ENCODE data around the gene SPSB2. TPM values are rescaled to one million over a fixed set of nuclear protein-coding genes. Genes with fewer than 3 reads are reported as not detected.
A peak's percentile ranks its signal among the peaks of the same experiment; 100 is the strongest.

Gene SPSB2
- total RNA-seq, 1 donor from 2014 or later: 2.8 TPM

DNA sequence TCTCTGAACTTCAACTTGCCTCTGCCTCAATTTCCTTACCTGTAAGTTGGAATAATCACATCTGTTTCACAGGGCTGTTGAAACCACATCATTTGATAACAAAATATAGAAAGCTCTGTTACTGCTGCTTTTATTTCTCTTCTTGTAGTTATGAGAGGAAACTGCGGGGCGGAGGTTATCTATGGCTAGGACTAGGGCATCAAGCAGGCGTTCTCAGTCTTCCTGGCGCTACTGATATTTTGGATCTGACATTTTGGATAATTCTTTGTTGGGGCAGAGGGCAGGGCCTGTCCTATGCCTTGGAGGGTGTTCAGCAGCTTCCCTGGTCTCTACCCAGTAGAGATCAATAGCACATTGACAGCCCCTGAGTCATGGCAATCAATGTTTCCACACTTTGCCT is 41.0 kb downstream of the SPSB2 start:
- DNase-seq: no peak

DNA sequence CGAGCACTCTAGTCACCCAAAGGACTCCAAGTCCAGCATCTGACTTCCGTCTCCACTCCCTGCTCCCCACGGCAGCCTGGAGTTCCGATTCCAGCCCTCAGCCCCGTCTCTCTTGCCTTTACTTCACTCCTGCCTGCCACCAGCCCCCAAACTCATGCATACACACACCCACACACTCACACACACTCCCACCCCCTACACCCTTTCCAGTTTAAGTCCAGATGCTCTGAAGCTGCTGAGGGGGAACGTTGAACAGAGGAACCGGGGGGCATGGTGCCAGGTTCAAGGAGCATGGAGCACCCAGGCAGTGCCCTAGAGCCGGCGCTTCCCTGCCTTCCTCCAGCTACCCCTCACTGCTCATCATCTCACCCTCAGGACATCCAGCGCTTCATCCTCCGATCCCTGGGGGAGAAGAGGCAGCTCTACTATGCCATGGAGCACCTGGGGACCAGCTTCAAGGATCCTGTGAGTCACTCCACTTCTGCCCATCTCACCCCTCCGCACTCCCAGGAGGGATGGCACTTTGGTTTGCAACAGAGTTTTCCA is 41.6 kb downstream of the SPSB2 start:
- no peak for DNase-seq

DNA sequence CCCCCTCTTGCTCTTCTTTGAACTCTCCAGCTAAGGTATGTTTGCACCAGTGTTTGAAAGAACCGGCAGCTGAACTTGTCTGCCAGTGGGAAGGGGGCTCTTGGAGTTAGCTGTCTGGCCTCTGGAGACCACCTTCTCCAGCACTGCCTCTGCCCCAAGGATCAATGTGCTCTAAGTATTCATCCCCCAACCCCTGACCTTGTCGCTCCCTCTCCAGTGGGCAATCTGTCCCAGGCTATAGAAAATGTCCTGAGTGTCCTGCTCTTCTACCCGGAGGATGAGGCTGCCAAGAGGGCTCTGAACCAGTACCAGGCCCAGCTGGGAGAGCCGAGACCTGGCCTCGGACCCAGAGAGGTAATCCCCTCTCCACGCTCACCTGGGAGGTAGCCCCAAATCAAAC is 42.1 kb downstream of the SPSB2 start:
- DNase-seq: no peak

DNA sequence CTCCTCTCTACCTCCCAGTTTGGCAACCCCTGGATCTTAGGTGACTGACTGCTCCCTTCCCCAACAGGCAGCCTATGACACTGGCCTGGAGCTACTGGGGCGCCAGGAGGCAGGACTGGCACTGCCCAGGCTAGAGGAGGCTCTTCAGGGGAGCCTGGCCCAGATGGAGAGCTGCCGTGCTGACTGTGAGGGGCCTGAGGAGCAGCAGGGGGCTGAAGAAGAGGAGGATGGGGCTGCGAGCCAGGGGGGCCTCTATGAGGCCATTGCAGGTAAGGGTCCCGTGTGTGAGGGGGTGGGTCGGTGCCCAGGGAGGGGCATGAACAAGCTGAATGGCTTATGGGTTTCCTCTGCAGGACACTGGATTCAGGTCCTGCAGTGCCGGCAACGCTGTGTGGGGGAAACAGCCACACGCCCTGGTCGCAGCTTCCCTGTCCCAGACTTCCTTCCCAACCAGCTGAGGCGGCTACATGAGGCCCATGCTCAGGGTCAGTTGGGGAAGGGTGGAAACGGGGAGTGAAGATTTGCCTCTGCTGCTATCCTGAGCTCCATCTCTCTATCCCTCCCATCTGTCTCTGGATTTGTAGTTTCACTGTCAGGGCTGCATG is 42.7 kb downstream of the SPSB2 start:
- DNase-seq: no peak

DNA sequence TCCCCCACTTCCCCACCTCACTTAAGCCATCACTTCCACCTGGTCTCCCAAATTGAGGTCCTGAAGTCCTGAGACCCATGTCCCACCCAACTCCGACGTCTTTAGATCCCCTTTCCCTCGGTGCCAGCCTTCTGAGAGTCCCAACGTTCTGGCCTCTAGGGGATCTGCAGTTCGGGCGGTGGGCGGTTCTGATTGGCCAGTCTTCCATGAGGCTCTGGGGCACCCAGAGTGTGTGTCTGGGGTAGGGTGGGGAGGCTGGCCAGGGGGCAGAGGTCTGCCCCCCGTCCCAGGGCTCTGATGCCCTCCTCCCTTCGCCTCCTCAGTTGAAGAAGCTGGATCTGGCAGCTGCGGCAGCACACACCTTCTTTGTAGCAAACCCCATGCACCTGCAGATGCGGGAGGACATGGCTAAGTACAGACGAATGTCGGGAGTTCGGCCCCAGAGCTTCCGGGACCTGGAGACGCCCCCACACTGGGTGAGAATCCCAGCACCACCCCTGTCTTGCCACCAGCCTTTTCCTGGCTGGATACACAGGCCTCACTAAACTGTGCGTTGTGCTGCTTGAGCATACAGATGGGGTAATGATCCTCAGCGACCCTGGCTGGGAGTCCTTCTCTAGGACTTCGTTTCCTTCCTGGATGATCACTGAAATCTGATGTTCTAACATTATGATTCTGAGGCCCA is 43.4 kb downstream of the SPSB2 start:
- no peak for DNase-seq

DNA sequence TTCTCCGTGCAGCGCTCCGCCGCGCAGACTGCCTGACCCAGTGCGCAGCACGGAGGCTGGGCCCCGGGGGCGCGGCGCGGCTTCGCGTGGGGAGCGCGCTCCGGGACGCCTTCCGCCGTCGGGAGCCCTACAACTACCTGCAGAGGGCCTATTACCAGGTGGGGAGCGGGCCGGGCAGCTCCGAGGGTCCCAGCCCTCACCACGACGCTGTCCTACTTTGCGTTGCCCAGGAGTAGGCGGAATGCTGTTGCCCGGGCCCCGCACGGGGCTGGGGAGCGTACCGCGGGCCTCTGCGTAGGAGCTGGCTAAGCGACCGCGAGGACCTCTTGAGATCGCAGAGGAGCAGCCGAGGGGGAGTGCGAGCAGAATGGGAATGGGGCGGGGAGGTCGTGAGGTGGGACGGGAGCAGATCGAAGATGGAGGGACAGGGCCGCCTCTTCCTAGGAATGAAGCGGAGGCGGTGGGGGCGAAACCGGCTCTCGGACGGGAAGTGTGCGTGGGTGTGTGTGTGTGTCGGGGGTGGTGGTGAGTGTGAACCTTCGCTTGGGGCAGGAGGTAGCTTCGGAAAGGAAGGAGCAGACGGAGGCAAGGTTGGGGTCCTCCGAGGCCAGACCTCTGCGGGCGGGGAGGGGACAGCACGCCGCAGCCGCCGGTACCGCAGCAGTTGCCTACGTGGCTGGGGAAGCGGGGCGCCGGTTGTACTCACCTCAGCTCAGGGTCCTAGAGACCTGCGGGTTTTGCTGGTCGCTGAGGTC is 44.1 kb downstream of the SPSB2 start:
- no peak for DNase-seq

DNA sequence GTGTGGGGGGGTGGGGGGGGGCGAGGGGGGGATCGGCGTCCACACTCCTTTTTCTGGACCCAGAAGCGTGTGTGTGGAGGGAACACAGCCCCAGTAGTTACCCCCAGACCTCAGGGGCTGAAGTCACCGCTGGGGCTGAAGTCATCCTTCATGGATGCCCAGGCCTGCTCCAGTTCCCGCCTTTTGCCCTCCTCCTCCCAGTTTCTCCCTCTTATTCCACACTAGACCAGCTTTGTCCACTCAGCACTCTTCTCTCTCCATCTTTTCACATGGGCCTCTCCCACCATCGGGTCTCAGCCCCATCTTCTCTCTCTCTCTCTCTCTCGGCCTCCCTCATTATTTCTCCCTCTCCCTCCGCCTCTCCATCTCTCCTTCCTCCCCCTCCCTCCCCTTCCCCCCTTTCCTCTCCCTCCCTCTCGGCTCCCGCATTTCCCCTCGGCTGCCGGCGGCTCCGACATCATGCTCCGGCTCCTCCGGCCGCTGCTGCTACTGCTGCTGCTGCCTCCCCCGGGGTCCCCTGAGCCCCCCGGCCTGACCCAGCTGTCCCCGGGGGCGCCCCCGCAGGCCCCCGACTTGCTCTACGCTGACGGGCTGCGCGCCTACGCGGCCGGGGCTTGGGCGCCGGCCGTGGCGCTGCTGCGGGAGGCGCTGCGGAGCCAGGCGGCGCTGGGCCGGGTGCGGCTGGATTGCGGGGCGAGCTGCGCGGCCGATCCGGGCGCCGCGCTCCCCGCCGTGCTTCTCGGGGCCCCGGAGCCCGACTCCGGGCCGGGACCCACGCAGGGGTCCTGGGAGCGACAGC is 44.9 kb downstream of the SPSB2 start, which contains the start of gene P3H3:
P3H3 (plus strand) TSS at position 426 of the 799 bp plus-strand sequence; CDS start at position 460, 34 bp downstream.
- peak; percentile 41 for DNase-seq

DNA sequence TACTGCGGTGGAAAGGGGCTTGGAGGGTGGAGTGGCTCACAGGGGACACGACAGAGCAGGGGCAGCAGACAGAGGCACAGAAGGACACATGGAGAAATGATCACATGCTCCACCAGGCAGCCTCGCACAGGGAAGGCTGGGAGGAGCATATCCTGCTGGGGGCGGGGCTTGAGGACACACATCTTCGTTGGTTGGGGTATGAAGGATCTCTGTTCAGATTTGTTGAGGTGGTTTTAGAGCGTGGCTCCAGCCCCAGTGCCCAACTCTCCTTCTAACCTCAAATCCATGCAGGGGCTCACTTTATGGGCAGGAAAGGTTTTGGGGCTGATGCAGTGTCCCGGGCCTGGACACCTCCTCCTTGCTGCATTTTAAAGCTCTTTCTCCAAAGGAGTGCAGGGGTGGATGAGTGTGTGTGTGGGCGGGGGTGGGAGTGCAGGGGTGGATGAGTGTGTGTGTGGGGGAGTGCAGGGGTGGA is 45.6 kb downstream of the SPSB2 start:
- DNase-seq: peak; percentile 63

DNA sequence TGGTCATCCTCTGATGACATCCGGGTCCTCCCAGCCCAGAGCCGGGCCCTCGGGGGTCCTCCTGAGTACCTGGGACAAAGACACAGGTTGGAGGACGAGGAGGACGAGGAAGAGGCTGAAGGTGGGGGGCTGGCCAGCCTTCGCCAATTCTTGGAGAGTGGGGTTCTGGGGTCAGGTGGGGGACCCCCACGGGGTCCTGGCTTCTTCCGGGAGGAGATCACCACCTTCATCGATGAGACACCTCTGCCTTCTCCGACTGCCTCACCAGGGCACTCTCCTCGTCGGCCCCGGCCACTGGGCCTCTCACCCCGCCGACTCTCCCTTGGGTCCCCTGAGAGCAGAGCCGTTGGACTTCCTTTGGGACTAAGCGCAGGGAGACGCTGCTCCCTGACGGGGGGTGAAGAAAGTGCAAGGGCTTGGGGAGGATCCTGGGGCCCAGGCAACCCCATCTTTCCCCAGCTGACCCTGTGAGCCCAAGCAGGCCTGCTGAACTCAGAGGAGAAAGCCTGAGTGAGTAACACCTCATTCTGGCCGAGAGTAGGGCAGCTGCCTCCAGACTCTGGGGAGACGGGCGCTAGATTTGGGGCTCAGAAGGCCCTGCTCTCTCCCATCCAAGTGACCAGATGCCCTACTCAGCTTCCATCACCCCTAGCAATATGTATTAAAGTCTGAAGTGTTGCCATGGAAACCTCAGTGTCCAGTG is 46.2 kb downstream of the SPSB2 start:
- no peak for DNase-seq

DNA sequence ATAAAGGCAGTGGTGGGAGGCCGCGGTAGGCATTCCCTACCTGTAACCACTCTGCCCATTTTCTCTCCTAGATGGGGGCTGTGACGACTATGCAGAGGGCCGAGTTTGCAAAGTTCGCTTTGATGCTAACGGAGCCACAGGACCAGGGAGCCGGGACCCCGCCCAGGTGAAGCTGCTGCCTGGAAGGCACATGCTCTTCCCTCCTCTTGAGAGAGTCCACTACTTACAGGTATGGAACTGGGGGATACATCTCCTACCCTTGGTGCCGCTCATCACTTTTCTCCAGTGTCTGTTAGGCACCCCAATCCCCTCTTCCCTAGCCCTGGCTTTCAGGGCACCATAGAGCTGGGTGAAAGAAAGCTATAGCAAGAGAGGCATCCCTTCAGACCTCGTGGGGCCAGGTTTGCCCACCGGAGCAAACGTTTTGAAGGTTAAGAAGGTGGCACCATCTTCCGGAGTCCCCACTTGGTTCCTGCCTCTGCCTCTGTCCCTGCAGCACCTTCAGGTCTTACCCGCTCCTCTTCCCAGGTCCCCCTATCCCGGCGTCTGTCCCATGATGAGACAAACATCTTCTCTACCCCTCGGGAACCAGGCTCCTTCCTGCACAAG is 46.9 kb downstream of the SPSB2 start:
- DNase-seq: no peak

DNA sequence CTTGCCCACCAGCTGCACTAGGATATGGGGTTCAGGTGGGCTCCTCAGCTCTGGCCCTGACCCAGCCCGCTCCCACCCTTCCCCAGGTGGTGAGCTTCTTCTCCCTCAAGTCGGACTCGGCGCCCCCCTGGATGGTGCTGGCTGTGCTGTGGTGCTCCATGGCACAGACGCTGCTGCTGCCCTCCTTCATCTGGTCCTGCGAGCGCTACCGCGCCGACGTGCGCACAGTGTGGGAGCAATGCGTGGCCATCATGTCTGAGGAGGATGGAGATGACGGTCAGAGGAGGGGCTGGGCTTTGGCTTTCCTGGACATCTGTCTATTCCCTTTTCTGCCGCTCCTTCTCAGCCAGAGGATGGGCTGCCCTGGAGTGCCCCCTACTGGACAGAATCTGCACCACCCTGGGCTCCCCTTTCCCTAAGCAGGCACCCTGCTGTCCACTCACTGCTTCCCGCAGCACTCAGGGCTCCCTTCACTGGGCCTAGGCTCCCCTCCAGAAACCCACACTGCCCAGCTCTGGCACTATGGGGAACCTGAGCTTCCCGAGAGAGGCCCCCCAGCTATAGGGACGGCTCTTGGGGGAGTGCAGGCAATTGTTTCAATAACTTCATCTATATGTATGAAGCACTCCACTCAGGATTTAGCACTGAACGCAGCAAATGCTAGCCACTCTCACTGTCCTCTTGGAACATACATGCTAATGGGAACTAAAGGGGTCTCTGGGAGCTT is 47.5 kb downstream of the SPSB2 start:
- peak; percentile 82 for DNase-seq

DNA sequence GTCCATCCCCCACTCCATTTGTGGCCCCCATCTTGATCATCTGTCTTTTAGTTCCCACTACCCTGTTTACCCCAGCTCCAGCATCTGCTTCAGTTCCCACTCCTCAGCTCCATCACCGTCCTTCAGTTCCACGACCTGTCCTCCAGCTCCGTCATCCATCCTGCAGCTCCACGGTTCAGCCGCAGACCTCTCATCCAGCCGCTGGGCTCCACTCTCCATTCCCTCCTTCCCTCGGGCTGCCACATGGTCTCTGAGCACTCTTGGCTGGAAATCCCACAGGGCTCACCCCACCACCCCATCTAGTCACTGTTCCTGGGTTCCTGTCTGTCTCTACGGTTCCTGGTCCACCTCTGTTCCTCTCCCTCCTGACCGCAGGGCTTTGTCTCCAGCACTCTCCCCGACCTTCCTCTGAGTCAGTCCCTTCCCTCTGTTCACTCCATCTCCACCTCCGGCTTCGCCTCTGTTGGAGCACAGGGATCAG is 48.2 kb downstream of the SPSB2 start:
- no peak for DNase-seq

DNA sequence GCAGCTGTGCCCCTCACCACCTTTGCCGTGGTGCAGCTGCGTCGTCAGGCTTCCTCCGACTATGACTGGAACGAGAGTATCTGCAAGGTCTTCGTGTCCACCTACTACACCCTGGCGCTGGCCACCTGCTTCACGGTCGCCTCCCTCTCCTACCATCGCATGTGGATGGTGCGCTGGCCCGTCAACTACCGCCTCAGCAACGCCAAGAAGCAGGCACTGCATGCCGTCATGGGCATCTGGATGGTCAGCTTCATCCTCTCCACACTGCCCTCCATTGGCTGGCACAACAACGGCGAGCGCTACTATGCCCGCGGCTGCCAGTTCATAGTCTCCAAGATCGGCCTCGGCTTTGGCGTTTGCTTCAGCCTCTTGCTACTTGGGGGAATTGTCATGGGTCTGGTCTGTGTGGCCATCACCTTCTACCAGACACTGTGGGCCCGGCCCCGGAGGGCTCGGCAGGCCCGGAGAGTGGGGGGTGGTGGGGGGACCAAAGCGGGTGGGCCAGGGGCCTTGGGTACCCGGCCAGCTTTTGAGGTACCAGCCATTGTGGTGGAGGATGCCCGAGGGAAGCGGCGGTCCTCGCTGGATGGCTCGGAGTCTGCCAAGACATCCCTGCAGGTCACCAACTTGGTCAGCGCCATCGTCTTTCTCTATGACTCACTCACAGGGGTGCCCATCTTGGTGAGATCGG is 48.9 kb downstream of the SPSB2 start:
- DNase-seq: peak; percentile 44

DNA sequence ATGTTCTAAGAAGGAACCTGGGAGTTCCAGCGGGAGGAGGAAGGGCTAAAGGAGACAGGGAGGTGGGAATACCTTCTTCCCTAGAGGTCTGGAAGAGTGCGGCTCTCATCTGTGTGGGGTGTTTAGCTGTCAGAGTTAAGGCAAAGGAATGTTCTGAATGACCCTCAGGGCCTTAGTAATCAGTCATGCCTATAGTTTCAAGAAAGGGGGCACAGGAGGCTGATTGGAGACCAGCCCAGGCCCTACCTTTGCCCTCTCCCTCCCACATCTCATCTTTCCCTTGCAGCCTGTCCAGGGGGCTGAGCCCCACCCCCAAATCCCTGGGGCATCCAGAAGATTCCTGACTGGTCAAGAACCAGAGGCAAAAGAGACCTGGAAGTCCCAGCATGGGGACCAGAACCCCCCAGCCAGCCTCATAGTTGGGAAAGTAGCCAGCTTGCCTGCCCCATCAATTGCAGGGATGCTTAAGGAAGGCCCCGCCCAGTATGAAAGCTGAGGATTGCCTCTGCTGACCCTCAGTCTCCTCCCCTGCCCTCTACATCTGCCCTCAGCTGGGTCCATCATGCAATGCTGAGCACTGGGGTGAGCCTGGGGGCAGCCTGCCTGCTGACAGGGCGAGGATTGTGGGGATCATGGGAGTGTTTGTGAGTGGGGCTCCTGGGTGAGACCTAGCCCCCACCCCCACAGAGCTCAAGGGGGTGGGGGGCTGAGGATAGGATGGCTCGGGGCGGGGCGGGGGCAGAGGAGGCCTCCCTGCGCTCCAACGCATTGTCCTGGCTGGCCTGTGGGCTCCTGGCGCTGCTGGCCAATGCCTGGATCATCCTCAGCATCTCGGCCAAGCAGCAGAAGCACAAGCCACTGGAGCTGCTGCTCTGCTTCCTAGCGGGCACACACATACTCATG is 49.7 kb downstream of the SPSB2 start:
- DNase-seq: no peak

DNA sequence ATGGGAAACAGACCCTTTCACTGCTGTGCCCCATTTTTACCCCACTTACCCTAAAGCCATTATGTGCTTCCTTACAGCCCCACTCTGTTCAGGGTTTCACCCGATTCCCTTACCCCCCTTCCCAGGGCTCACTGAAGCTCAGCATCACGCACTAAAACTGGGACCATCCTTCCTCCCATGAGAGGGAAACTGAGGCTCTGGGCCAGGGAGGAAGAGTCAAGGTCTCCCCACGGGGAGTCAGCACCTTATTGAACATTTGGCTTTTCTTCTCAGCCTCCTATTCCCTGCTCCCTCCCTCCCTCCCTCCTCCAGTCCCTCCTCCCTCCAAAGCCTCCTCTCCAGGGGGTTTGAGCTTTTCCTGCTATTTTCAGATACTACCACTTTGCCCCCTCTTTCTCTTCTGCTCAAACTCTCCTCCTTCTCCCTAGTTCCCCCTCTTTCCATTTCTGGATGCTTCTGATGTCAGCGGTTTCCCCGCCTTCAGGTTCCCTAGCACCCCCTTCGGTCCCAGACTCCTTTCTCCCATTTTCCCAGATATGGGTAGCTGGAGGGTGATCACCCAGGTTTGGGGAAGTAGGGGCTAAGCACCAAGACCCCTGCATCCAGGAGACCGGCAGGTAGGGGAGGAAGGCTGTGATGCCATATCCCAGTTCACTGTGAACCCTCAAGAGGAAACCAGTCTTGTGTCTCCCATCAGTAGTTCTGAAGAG is 50.5 kb downstream of the SPSB2 start:
- no peak for DNase-seq

DNA sequence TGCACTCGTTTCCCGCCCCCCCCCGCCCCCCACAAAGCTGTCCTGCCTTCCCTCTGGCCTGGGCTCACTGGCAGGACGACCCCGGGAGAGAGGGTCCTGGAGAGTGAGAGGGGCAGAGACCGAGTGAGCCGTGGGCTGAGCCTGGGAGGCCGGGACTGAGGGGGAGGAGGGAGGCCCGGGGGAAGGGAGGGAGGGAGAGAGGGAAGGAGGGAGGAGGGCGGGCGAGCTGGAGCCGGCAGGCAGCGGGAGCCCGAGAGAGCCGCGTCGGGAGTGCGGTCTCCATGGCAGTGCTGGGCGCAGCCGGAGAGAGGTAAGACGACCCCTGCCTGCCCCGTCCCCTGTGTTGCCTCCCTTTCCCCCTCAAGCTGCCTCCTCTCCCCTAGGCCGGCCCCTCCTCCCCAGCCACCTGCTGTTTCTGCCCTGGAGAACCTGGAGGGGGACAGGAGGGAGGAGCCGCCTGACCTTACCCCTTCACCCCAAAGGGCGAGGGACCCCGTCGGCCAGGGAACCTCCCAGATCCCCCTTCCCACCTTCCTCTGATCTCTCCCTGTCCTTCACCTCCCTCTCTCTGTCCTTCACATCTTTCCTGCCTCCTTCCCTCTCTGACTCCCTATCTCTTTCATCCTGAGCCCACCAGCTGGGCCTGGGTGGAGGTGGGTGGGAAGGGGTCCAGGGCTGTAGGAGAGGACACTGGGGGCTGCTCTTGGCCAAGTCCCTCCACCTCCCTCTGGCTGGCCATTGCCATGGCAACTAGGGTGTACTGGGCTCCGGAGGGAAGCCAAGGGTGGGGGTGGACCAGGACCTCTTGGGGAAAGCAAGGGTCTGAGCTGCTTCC is 51.3 kb downstream of the SPSB2 start, which contains the start of gene GPR162:
GPR162 (plus strand) TSS at position 231 of the 835 bp plus-strand sequence. CDS start 2,078 bp downstream, outside the sequence.
- DNase-seq: peak; percentile 83

Measured in occipital lobe (tissue), 2 donors.